Activated CD8-positive, alpha-beta memory T cell treated with anti-CD3 and anti-CD28 coated beads, Interleukin-2, amount 10 ng/mL, durations not matched to agents 7 days and 5 days (primary cell): ENCODE measurements around the gene PRELP. TPM values are rescaled to one million over a fixed set of nuclear protein-coding genes. Genes with fewer than 3 reads are reported as not detected.

Experiments used
- ATAC-seq: fragments of 150-1000 bp; cut with Tn5 transposase; one replicate; pipeline ENCODE4 v1.10.0; 2021; ENCODE audit warnings: moderate library complexity
- CTCF ChIA-PET: fragments of 350-600 bp; sonication (Branson Sonifier 250); formaldehyde crosslinking; loops from one replicate; lab custom pipeline; 2021; ENCODE audit warnings: antibody characterized with exemption; lab: Charles Lee
- DNase-seq: peaks from one replicate; pipeline ENCODE4 v3.0.0-alpha.2; 2020
- H3K27ac Mint-ChIP-seq: one replicate; pipeline ENCODE4 v1.8.0; 2021; ENCODE audit warnings: mild to moderate bottlenecking, mixed read lengths
- H3K27me3 Mint-ChIP-seq: one replicate; pipeline ENCODE4 v1.8.0; 2021; ENCODE audit warnings: mixed read lengths
- H3K36me3 Mint-ChIP-seq: one replicate; pipeline ENCODE4 v1.8.0; 2021; ENCODE audit warnings: mild to moderate bottlenecking, mixed read lengths
- H3K4me1 Mint-ChIP-seq: one replicate; pipeline ENCODE4 v1.8.0; 2021; ENCODE audit warnings: mixed read lengths
- H3K4me3 Mint-ChIP-seq: one replicate; pipeline ENCODE4 v1.8.0; 2021; ENCODE audit warnings: mild to moderate bottlenecking, moderate library complexity, mixed read lengths
- H3K9me3 Mint-ChIP-seq: one replicate; pipeline ENCODE4 v1.8.0; 2022; ENCODE audit warnings: low read depth, mixed read lengths
- total RNA-seq, 2 experiments: library from RNA; stranded (reverse); gene quantifications; one replicate each; pipeline ENCODE4 v1.2.3, GENCODE V29; 2021

Gene PRELP
- total RNA-seq, 2 experiments from 2014 or later: not detected

- no peak for DNase-seq
- Mint-ChIP-seq H3K4me3 (no peak overlapping the region), H3K9me3 (no peaks in the 10 kb centered on the region), H3K4me1 (peaks cover 6% of the 10 kb centered on the region), H3K36me3 (no peaks in the 10 kb centered on the region), H3K27ac (no peak overlapping the region), H3K27me3 (peaks cover 14% of the 10 kb centered on the region)
- no peak for ATAC-seq
- CTCF ChIA-PET: interaction anchor here (0.9 to 7.2 kb wide), 6 partner anchors 29 to 239 kb away, joined by 3 to 77 read pairs (median 4); partner anchors contain the start of gene ATP2B4
These were observed 31.4 kb downstream of the PRELP start for GRCh38 chr1:203506858-203507626.

- Mint-ChIP-seq H3K9me3 (no peaks in the 10 kb centered on the region), H3K4me3 (no peak overlapping the region), H3K27ac (no peak overlapping the region), H3K36me3 (no peaks in the 10 kb centered on the region), H3K4me1 (peaks cover 11% of the 10 kb centered on the region), H3K27me3 (peaks cover 10% of the 10 kb centered on the region)
- DNase-seq (no peak), ATAC-seq (no peak)
- CTCF ChIA-PET: interaction anchor here (0.6 to 7.2 kb wide), 5 partner anchors 20 to 472 kb away, joined by 3 to 77 read pairs (median 5); partner anchors contain the start of gene ATP2B4
These were observed 32.2 kb downstream of the PRELP start for GRCh38 chr1:203507759-203508158.

- ATAC-seq (no peak), DNase-seq (no peak)
- Mint-ChIP-seq H3K4me3 (no peak overlapping the region), H3K27ac (no peak overlapping the region), H3K36me3 (no peaks in the 10 kb centered on the region), H3K27me3 (peaks cover 3% of the 10 kb centered on the region), H3K9me3 (no peaks in the 10 kb centered on the region), H3K4me1 (peaks cover 15% of the 10 kb centered on the region)
- CTCF ChIA-PET: interaction anchor here (0.6 to 7.2 kb wide), 4 partner anchors 21 to 473 kb away, joined by 3 to 77 read pairs (median 4); no protein-coding TSS in a partner anchor
These were observed 33.0 kb downstream of the PRELP start for GRCh38 chr1:203508463-203509073.

- CTCF ChIA-PET: interaction anchor here (7.2 kb wide), 1 partner anchor 193 kb away, joined by 77 read pairs; no protein-coding TSS in a partner anchor
- peaks cover 15% of the 10 kb centered on the region for H3K4me1 Mint-ChIP-seq
- no peaks in the 10 kb centered on the region for H3K9me3 Mint-ChIP-seq
- no peak overlapping the region for H3K4me3 Mint-ChIP-seq
- no peak overlapping the region for H3K27ac Mint-ChIP-seq
- ATAC-seq: no peak
- H3K36me3 Mint-ChIP-seq: no peaks in the 10 kb centered on the region
- H3K27me3 Mint-ChIP-seq: no peaks in the 10 kb centered on the region
- DNase-seq: no peak
These were observed 33.5 kb downstream of the PRELP start for GRCh38 chr1:203509135-203509534.

GRCh38 chr1:203511513-203511912 lies 35.9 kb downstream of the PRELP start:
- ATAC-seq: no peak
- Mint-ChIP-seq H3K27me3 (no peaks in the 10 kb centered on the region), H3K36me3 (no peaks in the 10 kb centered on the region), H3K27ac (no peak overlapping the region), H3K9me3 (no peaks in the 10 kb centered on the region), H3K4me1 (peaks cover 9% of the 10 kb centered on the region), H3K4me3 (no peak overlapping the region)
- DNase-seq: no peak
- CTCF ChIA-PET: no interaction called here

GRCh38 chr1:203511930-203512329 lies 36.3 kb downstream of the PRELP start:
- no peak overlapping the region for H3K4me3 Mint-ChIP-seq
- peaks cover 9% of the 10 kb centered on the region for H3K4me1 Mint-ChIP-seq
- DNase-seq (no peak), ATAC-seq (no peak)
- CTCF ChIA-PET: no interaction called here
- no peaks in the 10 kb centered on the region for H3K27me3 Mint-ChIP-seq
- H3K9me3 Mint-ChIP-seq: no peaks in the 10 kb centered on the region
- no peaks in the 10 kb centered on the region for H3K36me3 Mint-ChIP-seq
- no peak overlapping the region for H3K27ac Mint-ChIP-seq

- H3K4me3 Mint-ChIP-seq: no peak overlapping the region
- H3K27ac Mint-ChIP-seq: no peak overlapping the region
- H3K9me3 Mint-ChIP-seq: no peaks in the 10 kb centered on the region
- CTCF ChIA-PET: interaction anchor here (1.0 kb wide), 1 partner anchor 8 kb away, joined by 3 read pairs; no protein-coding TSS in a partner anchor
- H3K27me3 Mint-ChIP-seq: no peaks in the 10 kb centered on the region
- ATAC-seq (no peak), DNase-seq (no peak)
- H3K36me3 Mint-ChIP-seq: no peaks in the 10 kb centered on the region
- H3K4me1 Mint-ChIP-seq: peaks cover 9% of the 10 kb centered on the region
These were observed 36.9 kb downstream of the PRELP start for GRCh38 chr1:203512517-203512847.

- Mint-ChIP-seq H3K27ac (no peak overlapping the region), H3K9me3 (no peaks in the 10 kb centered on the region), H3K4me1 (peaks cover 9% of the 10 kb centered on the region), H3K36me3 (no peaks in the 10 kb centered on the region), H3K4me3 (no peak overlapping the region), H3K27me3 (no peaks in the 10 kb centered on the region)
- ATAC-seq (peak; percentile 39), DNase-seq (no peak)
- CTCF ChIA-PET: interaction anchor here (1.0 to 1.3 kb wide), 2 partner anchors 8 to 246 kb away, joined by 3 read pairs; no protein-coding TSS in a partner anchor
These were observed 37.4 kb downstream of the PRELP start for GRCh38 chr1:203512848-203513584.

- ATAC-seq (no peak), DNase-seq (no peak)
- CTCF ChIA-PET: interaction anchor here (1.0 to 1.3 kb wide), 2 partner anchors 9 to 246 kb away, joined by 3 read pairs; no protein-coding TSS in a partner anchor
- peaks cover 9% of the 10 kb centered on the region for H3K4me1 Mint-ChIP-seq
- H3K9me3 Mint-ChIP-seq: no peaks in the 10 kb centered on the region
- H3K27me3 Mint-ChIP-seq: no peaks in the 10 kb centered on the region
- H3K27ac Mint-ChIP-seq: no peak overlapping the region
- H3K36me3 Mint-ChIP-seq: no peaks in the 10 kb centered on the region
- no peak overlapping the region for H3K4me3 Mint-ChIP-seq
These were observed 38.0 kb downstream of the PRELP start for GRCh38 chr1:203513585-203514031.

GRCh38 chr1:203516184-203516583 lies 40.6 kb downstream of the PRELP start:
- CTCF ChIA-PET: interaction anchor here (1.3 kb wide), 1 partner anchor 12 kb away, joined by 7 read pairs; no protein-coding TSS in a partner anchor
- Mint-ChIP-seq H3K4me3 (no peak overlapping the region), H3K4me1 (peaks cover 9% of the 10 kb centered on the region), H3K27ac (no peak overlapping the region), H3K27me3 (no peaks in the 10 kb centered on the region), H3K36me3 (no peaks in the 10 kb centered on the region), H3K9me3 (no peaks in the 10 kb centered on the region)
- DNase-seq (no peak), ATAC-seq (no peak)

GRCh38 chr1:203516906-203517305 lies 41.3 kb downstream of the PRELP start:
- Mint-ChIP-seq H3K36me3 (no peaks in the 10 kb centered on the region), H3K9me3 (no peaks in the 10 kb centered on the region), H3K4me3 (no peak overlapping the region), H3K27me3 (no peaks in the 10 kb centered on the region), H3K4me1 (peaks cover 9% of the 10 kb centered on the region), H3K27ac (no peak overlapping the region)
- CTCF ChIA-PET: interaction anchor here (0.5 to 1.3 kb wide), 3 partner anchors 12 to 596 kb away, joined by 3 to 7 read pairs (median 3); no protein-coding TSS in a partner anchor
- DNase-seq (no peak), ATAC-seq (no peak)

GRCh38 chr1:203517426-203518110 lies 42.0 kb downstream of the PRELP start:
- no peak for DNase-seq
- no peak for ATAC-seq
- no peak overlapping the region for H3K4me3 Mint-ChIP-seq
- no peaks in the 10 kb centered on the region for H3K9me3 Mint-ChIP-seq
- peaks cover 6% of the 10 kb centered on the region for H3K4me1 Mint-ChIP-seq
- no peak overlapping the region for H3K27ac Mint-ChIP-seq
- H3K36me3 Mint-ChIP-seq: no peaks in the 10 kb centered on the region
- no peaks in the 10 kb centered on the region for H3K27me3 Mint-ChIP-seq
- CTCF ChIA-PET: interaction anchor here (1.0 to 1.9 kb wide), 3 partner anchors 13 to 313 kb away, joined by 3 to 7 read pairs (median 6); no protein-coding TSS in a partner anchor
